AG20443 (cell line): ENCODE data around the gene TMEM163.

Experiments used
- DNase-seq: peaks from one replicate; pipeline ENCODE4 v3.0.0; 2012; ENCODE audit warnings: low spot score, mixed read lengths

The TMEM163 gene

GRCh38 chr2:134457765-134458472, 260.9 kb downstream of the TMEM163 start:
- no peak for DNase-seq

DNA sequence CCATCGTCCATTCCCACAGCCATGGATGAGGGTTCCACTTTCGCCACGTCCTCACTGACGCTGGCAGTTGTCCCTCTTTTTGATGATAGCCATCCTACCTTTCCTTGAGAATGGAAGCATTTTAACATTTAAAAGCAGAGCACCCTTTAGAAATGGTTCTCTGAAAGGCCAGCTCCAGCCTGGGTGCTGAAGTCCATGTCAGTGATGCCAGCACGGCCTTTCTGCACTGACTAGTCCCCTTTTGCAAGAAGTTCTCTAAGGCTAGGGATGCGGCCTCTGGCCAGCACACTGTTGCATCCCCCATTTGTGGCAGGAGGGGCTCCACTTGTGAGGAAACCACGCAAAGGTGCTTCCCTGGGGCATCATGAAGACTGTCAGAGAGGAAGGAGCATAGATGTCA, 261.4 kb downstream of the TMEM163 start:
- DNase-seq: no peak

DNA sequence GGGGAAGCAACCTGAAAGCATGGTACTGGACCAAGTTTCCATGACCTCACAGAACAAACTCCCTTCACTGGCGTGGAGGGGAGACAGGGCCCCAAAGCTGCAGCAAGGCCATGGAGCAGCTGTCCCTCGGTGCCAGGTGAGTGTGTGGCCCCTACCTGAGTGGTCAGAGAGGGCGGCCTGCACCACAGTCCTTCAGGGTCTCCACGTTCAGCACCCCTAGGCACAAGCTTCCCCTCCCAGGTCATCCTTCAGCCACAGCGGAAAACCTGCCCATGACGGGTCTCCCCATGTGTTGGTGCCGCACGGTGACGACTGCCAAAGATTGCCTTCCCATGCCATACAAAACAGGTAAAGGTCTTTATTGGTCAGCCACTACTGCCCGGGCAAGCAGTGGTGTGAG, 263.4 kb downstream of the TMEM163 start:
- no peak for DNase-seq

GRCh38 chr2:134454931-134455330, 263.9 kb downstream of the TMEM163 start:
- no peak for DNase-seq

GRCh38 chr2:134454426-134454825, 264.4 kb downstream of the TMEM163 start:
- no peak for DNase-seq

- DNase-seq: no peak
Observed at GRCh38 chr2:134453973-134454372, 264.8 kb downstream of the TMEM163 start.

DNA sequence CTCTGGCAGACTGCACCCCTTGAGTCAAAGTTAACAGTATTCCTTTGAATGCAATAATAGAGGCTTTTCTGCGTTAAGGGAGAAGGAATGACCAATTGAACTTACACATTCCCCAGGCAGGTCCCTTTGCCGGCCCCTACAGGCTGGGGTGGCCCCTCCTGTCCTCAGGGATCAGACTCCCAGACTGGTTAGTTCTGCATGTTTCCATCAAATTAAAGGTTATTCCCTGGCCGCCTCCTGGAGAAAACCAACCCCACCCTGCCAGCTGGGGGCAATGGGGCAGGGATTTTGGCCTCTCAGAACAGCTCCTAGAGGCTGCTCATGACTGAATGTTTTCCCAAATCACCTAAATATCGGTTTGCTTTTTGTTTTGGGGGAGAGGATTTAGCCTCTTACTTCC, 265.3 kb downstream of the TMEM163 start:
- no peak for DNase-seq

DNA sequence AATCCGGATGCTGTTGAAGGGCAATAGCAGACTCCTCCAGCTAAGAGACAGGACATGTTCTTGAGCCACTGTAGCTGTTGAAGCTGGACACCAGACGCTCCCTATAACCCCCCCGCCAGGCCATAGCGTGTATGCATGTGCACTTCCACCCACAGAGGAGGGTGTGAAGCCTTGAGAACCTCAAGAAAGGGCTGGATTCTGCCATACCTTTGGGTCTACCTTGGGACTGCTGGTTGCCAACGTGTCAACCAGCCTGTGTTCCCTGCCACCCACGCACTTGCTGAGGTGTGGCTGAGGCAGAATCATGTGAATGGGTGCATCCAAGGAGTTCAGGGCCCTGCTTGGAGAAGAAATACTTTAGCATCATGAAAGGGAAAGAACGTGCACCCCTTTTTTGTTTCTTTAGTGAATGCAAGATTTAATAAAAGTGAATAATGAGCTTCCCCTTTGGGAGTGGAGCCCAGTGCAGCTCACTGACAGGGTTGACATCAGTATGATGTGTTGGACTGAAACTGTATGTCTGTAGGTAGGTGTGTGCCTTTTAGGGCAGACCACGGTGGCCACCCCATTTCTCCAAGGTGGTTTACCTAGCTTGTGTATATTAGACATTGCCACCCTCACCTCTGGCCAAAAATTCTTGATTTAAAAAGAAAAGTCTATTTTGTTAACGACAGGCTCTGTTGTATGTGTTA, 266.6 kb downstream of the TMEM163 start:
- DNase-seq: no peak

GRCh38 chr2:134451347-134451630, 267.5 kb downstream of the TMEM163 start:
- no peak for DNase-seq

DNA sequence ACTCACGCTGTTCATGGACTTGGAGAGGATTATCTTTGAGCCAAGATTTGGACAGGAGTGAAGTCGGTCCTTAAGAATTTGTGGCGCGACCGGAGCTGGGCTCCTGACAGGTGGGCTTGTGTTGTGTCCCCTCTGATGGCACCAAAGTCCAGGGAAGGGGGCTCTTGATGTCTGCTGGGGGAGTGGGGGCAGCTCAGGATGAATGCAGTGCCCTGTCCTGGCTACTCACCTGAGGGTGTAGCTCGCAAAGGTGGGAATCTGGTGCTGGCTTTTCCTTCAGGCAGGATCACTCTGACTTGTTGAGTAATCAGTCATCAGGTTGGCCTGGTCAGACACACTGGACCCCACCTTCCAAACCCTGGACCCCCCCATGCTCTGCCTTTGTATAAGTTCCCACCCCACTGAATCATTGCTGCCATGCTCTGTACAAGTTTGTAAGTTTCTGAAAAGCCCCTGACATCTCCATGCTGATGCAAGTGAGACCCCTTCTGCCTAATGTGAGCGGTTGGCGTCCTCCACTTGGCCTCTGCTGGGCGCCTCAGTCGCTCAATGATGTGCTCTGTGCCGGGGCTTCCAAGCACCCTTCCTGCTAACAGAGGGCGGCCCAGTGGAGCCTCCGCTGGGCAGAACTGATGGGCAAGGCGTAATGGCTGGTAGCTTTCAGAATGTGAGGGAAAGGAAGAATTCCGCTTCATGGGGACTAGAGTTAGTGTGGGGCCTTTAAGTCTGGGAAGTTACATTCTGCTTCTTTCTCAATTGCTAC, 268.9 kb downstream of the TMEM163 start:
- no peak for DNase-seq

- no peak for DNase-seq
Observed at GRCh38 chr2:134449157-134449556, 269.6 kb downstream of the TMEM163 start.

- DNase-seq: no peak
Observed at GRCh38 chr2:134448650-134449049, 270.1 kb downstream of the TMEM163 start.

- no peak for DNase-seq
Observed at GRCh38 chr2:134447669-134448068, 271.1 kb downstream of the TMEM163 start.

DNA sequence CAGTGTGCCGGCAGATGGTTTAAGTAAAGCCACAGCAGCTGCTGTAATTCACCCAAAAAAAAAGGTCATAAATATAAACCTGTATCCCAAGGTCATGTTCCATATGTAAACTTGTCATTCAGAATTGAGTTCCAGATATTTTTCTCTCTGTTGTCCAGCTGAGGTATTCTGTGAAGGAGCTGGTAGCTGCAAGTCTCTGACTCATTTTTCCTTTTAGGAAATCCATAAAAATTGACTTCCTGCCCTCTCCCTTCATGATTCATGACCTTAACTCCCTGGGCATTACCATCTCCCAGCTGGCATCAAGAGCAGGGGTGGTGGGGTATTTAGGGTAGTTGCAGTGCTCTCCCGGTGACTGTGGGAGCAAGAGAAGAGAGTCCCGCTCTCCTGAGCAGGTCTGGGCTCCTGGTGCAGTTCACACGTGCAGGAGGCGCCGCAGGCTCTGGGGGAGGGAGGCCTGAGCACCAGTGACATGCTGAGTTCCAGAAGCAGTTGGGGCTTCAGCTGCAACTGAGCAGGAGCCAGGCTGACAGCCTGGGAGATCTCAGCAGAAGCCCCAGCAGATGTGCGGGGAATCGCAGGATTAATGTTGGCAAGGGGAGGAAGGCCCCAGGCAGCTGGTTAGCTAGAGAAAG, 272.3 kb downstream of the TMEM163 start:
- peak; percentile 45 for DNase-seq

DNA sequence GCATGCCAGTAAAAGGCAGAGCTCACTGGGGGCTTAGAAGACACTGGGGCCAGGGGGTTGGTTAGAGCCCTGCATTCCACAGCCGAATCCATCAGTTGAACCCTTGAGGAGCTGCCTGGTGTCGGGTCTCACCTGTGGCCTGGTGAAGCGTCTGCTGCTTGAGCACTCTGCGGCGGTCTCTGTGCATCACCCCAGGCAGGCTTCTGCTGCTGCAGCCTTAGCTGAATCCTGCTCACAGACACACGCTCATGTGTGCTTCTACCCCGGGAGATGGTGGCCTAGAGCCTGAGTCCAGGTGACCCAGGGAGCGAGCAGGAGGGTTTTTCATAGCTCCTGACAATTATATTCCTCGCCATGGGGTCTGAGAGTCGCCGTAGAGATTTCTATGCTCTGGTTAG, 272.8 kb downstream of the TMEM163 start:
- DNase-seq: no peak

GRCh38 chr2:134445116-134445515, 273.7 kb downstream of the TMEM163 start:
- no peak for DNase-seq

DNA sequence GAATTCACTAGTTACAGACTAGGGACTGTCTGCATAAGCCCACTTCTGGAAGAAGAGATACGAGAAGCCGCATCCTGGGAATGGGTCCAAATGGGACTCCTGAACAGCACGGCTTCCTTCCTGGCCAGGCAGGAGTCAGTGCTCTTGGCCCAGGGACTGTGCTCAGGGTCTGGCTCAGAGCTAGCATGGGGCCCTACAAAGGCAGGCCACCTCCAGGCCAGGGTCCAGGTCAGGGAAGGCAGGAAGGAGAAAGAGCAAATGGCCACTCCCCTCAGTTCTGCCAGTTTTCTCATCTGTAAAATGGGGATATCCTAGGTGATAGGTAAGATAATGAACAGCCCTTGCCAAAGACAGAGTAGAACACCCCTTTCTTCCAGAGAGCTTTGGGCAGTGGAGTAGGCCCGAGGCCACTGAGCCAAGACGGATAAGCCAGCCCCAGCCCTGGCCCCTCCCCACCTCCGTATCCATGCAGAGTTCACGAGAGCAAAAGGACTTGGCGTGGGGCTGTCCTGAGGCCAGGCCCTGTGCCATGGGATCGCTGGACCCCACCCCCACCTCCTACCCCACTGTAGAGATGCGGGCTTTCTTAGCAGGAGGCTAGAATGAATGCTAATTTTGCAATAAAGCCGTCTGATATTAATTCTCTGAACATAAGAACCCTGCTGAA, 274.9 kb downstream of the TMEM163 start:
- no peak for DNase-seq

GRCh38 chr2:134441153-134441863, 277.5 kb downstream of the TMEM163 start:
- no peak for DNase-seq

DNA sequence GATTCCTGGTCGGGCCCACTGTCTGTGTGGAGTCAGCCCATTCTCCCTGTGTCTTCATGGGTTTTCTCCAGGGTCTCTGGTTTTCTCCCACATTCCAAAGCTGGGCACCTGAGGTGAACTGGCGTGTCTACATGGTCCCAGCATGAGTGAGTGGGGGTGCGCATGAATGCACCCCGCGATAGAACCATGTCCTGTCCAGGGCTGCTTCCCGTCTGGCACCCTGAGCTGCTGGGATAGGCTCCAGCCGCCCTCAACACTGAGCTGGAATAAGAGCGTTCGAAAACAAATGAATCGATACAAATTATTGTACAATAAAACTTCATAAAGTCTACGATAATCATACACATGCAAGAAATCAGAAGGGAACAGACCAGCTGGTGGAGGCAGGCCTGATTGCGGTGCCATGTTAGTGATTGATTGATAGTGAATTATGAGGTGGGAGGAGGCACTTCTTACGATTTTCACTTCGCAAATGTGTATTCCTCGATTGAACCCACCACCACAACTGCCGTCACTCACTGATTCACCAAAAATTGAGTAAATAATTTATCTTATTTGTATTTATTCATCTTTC, 278.4 kb downstream of the TMEM163 start:
- DNase-seq: no peak

DNA sequence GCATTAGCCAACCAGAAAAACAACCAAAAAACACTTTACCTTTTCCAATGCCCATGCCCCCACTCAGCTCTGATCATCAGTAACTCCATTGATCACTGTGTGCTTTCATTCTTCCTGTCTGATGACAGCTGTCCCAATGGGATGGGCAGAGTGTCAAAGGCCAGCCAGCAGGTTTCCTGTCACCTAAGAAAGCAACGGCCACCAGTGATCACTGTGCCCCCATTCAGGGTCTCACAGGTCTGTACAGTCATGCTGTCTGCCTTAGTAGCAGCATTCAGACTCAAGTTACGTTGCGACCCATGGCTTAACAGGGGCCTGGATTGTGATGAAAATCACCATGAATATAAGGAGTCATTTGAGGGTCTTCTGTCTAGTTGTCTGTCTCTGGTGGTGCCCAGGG, 280.4 kb downstream of the TMEM163 start:
- DNase-seq: no peak

DNA sequence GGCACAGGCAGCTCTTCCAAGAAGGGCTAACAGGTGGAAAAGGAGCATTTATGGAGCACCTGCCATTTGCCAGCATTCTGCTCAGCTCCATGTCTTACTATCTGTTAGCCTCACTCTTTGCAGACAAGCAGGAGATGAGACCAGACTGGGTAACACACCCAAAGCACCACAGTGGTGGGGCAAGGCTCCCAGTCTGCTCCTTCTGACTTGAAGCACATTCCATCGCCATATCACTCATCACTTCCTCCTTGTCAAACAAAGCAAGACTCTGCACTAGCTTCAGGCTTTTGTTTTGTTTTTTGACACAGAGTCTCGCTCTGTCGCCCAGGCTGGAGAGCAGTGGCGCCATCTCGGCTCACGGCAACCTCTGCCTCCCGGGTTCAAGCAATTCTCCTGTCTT, 282.1 kb downstream of the TMEM163 start:
- DNase-seq: no peak
